Measurements from ENCODE around the gene NSF. TPM values are rescaled to one million over a fixed set of nuclear protein-coding genes. Genes with fewer than 3 reads are reported as not detected.

Gene NSF
- total RNA-seq, 2 experiments from 2014 or later: 17.7 to 19.1 TPM

- TF ChIP-seq, protein P1, sequence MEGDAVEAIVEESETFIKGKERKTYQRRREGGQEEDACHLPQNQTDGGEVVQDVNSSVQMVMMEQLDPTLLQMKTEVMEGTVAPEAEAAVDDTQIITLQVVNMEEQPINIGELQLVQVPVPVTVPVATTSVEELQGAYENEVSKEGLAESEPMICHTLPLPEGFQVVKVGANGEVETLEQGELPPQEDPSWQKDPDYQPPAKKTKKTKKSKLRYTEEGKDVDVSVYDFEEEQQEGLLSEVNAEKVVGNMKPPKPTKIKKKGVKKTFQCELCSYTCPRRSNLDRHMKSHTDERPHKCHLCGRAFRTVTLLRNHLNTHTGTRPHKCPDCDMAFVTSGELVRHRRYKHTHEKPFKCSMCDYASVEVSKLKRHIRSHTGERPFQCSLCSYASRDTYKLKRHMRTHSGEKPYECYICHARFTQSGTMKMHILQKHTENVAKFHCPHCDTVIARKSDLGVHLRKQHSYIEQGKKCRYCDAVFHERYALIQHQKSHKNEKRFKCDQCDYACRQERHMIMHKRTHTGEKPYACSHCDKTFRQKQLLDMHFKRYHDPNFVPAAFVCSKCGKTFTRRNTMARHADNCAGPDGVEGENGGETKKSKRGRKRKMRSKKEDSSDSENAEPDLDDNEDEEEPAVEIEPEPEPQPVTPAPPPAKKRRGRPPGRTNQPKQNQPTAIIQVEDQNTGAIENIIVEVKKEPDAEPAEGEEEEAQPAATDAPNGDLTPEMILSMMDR (IDR thresholded peaks at IDR 0.05): no peak
- POLR2A ChIA-PET: no interaction called here
- no peaks in the 10 kb centered on the region for H3K27me3 Mint-ChIP-seq
- H3K4me1 Mint-ChIP-seq (ENCODE audit: low read depth): no peaks in the 10 kb centered on the region
- Histone ChIP-seq H3K36me3 (ENCODE audit: insufficient read depth, low read length) (peaks cover 23% of the 10 kb centered on the region), H3K4me1 (ENCODE audit: insufficient read depth, low read length) (no peaks in the 10 kb centered on the region), H3K27ac (ENCODE audit: low read depth in 1 of 2, low read length in 2 of 2) (no peak overlapping the region), H3K4me3 (ENCODE audit: low read length) (no peak overlapping the region), H3K9me3 (ENCODE audit: control insufficient read depth in 1 of 2, insufficient read depth in 1 of 2, low read length in 2 of 2) (no peaks in the 10 kb centered on the region), H3K27me3 (ENCODE audit: control insufficient read depth in 1 of 2, insufficient read depth in 2 of 2, low read length in 2 of 2) (no peaks in the 10 kb centered on the region)
- H3K4me3 Mint-ChIP-seq: no peak overlapping the region
- H3K9me3 Mint-ChIP-seq: no peaks in the 10 kb centered on the region
- intact Hi-C loops (cut with DNase I, micrococcal nuclease): no loop called here
- DNase-seq (no peak), ATAC-seq (ENCODE audit: poor library complexity) (no peak)
- CTCF ChIA-PET: no interaction called here
- H3K27ac Mint-ChIP-seq: no peak overlapping the region
- peaks cover 52% of the 10 kb centered on the region for H3K36me3 Mint-ChIP-seq (ENCODE audit: low read depth)
These were observed 142.4 kb downstream of the NSF start for GRCh38 chr17:46732754-46733398.

- POLR2A ChIA-PET: no interaction called here
- TF ChIP-seq, protein P1 (IDR thresholded peaks at IDR 0.05): no peak
- Mint-ChIP-seq H3K9me3 (no peaks in the 10 kb centered on the region), H3K27ac (no peak overlapping the region), H3K4me1 (ENCODE audit: low read depth) (no peaks in the 10 kb centered on the region), H3K36me3 (ENCODE audit: low read depth) (peaks cover 53% of the 10 kb centered on the region), H3K4me3 (no peak overlapping the region), H3K27me3 (no peaks in the 10 kb centered on the region)
- no peak overlapping the region for H3K27ac ChIP-seq (ENCODE audit: low read depth in 1 of 2, low read length in 2 of 2)
- no peaks in the 10 kb centered on the region for H3K4me1 ChIP-seq (ENCODE audit: insufficient read depth, low read length)
- H3K36me3 ChIP-seq (ENCODE audit: insufficient read depth, low read length): peaks cover 14% of the 10 kb centered on the region
- CTCF ChIA-PET: no interaction called here
- DNase-seq (no peak), ATAC-seq (ENCODE audit: poor library complexity) (no peak)
- H3K9me3 ChIP-seq (ENCODE audit: control insufficient read depth in 1 of 2, insufficient read depth in 1 of 2, low read length in 2 of 2): no peaks in the 10 kb centered on the region
- no peak overlapping the region for H3K4me3 ChIP-seq (ENCODE audit: low read length)
- intact Hi-C loops (cut with DNase I, micrococcal nuclease): no loop called here
- no peaks in the 10 kb centered on the region for H3K27me3 ChIP-seq (ENCODE audit: control insufficient read depth in 1 of 2, insufficient read depth in 2 of 2, low read length in 2 of 2)
These were observed 143.5 kb downstream of the NSF start for GRCh38 chr17:46733837-46734475.

DNA sequence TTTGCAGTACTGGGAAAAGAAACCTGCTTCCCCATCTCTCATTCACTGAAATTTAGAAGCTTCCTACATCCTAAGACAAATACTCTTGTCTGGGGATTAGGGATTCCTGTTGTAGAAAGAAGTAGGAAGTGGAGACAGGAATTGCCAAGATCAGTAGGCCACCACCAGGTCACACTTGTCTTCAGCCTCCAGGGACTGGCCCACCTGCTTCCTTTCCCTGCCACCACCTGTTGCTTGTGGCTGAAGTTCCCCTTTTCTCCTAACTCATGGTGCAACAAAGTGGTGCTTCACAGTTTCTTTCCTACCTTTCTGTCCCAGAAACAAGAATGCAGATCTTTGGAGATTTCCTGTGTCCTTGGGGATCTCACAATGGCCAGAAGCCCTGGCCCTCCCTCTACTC, 145.6 kb downstream of the NSF start:
- no peaks in the 10 kb centered on the region for H3K27me3 ChIP-seq (ENCODE audit: control insufficient read depth in 1 of 2, insufficient read depth in 2 of 2, low read length in 2 of 2)
- no peak for ATAC-seq (ENCODE audit: poor library complexity)
- TF ChIP-seq, protein P1 (IDR thresholded peaks at IDR 0.05): no peak
- Mint-ChIP-seq H3K36me3 (ENCODE audit: low read depth) (peaks cover 42% of the 10 kb centered on the region), H3K27me3 (no peaks in the 10 kb centered on the region), H3K4me1 (ENCODE audit: low read depth) (no peaks in the 10 kb centered on the region), H3K9me3 (no peaks in the 10 kb centered on the region), H3K27ac (no peak overlapping the region), H3K4me3 (no peak overlapping the region)
- CTCF ChIA-PET: no interaction called here
- peaks cover 10% of the 10 kb centered on the region for H3K36me3 ChIP-seq (ENCODE audit: insufficient read depth, low read length)
- DNase-seq: no peak
- POLR2A ChIA-PET: no interaction called here
- no peak overlapping the region for H3K27ac ChIP-seq (ENCODE audit: low read depth in 1 of 2, low read length in 2 of 2)
- H3K9me3 ChIP-seq (ENCODE audit: control insufficient read depth in 1 of 2, insufficient read depth in 1 of 2, low read length in 2 of 2): no peaks in the 10 kb centered on the region
- no peaks in the 10 kb centered on the region for H3K4me1 ChIP-seq (ENCODE audit: insufficient read depth, low read length)
- no peak overlapping the region for H3K4me3 ChIP-seq (ENCODE audit: low read length)
- intact Hi-C loops (cut with DNase I, micrococcal nuclease): no loop called here
